Kidney (tissue), 14 donors: ENCODE measurements around the gene LENG1. TPM values are rescaled to one million over a fixed set of nuclear protein-coding genes. Genes with fewer than 3 reads are reported as not detected.

Source experiments
- DNase-seq, 5 donors: peaks; one replicate each; pipeline ENCODE4 v3.0.0-alpha.2; 2013 to 2020
- FAIRE-seq: peaks from 2 replicates; lab custom pipeline; 2012; peaks lifted over from hg19 to GRCh38; lab: Jason Lieb, UNC
- H3K27ac ChIP-seq, 2 donors: one replicate each; pipeline ENCODE4 v1.7.0; 2013; ENCODE audit warnings: low read depth in 2 of 2, low read length in 2 of 2, inconsistent platforms in 1 of 2
- H3K27me3 ChIP-seq: one replicate; pipeline ENCODE4 v1.7.1; 2013; ENCODE audit warnings: low read length, inconsistent platforms; ENCODE audit not compliant: control insufficient read depth, insufficient read depth
- H3K36me3 ChIP-seq, 3 donors: one replicate each; pipeline versions ENCODE4 v1.7.0 to v1.7.1; 2013; ENCODE audit warnings: low read length in 3 of 3, control low read depth in 1 of 3, inconsistent platforms in 1 of 3; ENCODE audit not compliant: insufficient read depth in 3 of 3, control insufficient read depth in 2 of 3
- H3K4me1 ChIP-seq, 3 donors: one replicate each; pipeline versions ENCODE4 v1.7.0 to v1.7.1; 2013; ENCODE audit warnings: low read length in 3 of 3, inconsistent platforms in 1 of 3, low read depth in 1 of 3; ENCODE audit not compliant: control insufficient read depth in 2 of 3, insufficient read depth in 2 of 3
- H3K4me3 ChIP-seq, 3 donors: one replicate each; pipeline versions ENCODE4 v1.7.0 to v1.8.1; 2013; ENCODE audit warnings: low read length in 3 of 3, control low read depth in 1 of 3, inconsistent platforms in 1 of 3
- H3K9ac ChIP-seq, 3 donors: one replicate each; pipeline versions ENCODE4 v1.7.0 to v1.7.1; 2013; ENCODE audit warnings: low read length in 3 of 3, control low read depth in 1 of 3, inconsistent platforms in 1 of 3
- H3K9me3 ChIP-seq, 3 donors: one replicate each; pipeline versions ENCODE4 v1.7.0 to v1.7.1; 2013; ENCODE audit warnings: low read length in 3 of 3, control low read depth in 1 of 3, inconsistent platforms in 1 of 3; ENCODE audit not compliant: control insufficient read depth in 2 of 3, insufficient read depth in 1 of 3
- intact Hi-C: fragments of 100-400 bp; cut with DNase I; formaldehyde crosslinking; loops from one replicate; pipeline ENCODE4 v1.11.1; 2022
- polyA plus RNA-seq: library from polyadenylated mRNA; stranded (reverse); fragments of 350-450 nt; fragmentation: Illumina TruSeq; extraction: RNeasy Lipid Tissue Mini Kit (QIAGEN cat#74804); gene quantifications from one replicate; pipeline ENCODE4 v1.2.3, GENCODE V29; 2014; ENCODE audit warnings: low read depth, low replicate concordance; ENCODE audit not compliant: insufficient read depth
- total RNA-seq: library from RNA; stranded (reverse); fragmentation: NEBNext Ultra II Directional; extraction: Animal tissue kit (Norgen Biotek cat#: 25700); gene quantifications from one replicate; pipeline ENCODE4 v1.2.1, GENCODE V29; 2021
- TF ChIP-seq, protein P1 (sequence below): IDR thresholded peaks from 3 replicates; pipeline ENCODE4 v1.5.1; 2012; ENCODE audit warnings: mild to moderate bottlenecking, moderate library complexity, borderline replicate concordance; ENCODE audit not compliant: insufficient read depth; ENCODE audit errors: extremely low read depth
- donor health status: control.
- donor health status: control.
- donor health status: control.
- donor health status: control.
- donor health status: control.
- donor health status: DM: yes; HTN: yes; CAD: no.
- donor health status: Normal renal cell carcinoma (clear cell type).

The LENG1 gene
- total and polyA plus RNA-seq, 2 donors from 2014 or later: 8.0 to 12.2 TPM

GRCh38 chr19:54189735-54190502 lies 30.4 kb upstream of the LENG1 start:
- intact Hi-C loops: no loop called here
- TF ChIP-seq, protein P1, sequence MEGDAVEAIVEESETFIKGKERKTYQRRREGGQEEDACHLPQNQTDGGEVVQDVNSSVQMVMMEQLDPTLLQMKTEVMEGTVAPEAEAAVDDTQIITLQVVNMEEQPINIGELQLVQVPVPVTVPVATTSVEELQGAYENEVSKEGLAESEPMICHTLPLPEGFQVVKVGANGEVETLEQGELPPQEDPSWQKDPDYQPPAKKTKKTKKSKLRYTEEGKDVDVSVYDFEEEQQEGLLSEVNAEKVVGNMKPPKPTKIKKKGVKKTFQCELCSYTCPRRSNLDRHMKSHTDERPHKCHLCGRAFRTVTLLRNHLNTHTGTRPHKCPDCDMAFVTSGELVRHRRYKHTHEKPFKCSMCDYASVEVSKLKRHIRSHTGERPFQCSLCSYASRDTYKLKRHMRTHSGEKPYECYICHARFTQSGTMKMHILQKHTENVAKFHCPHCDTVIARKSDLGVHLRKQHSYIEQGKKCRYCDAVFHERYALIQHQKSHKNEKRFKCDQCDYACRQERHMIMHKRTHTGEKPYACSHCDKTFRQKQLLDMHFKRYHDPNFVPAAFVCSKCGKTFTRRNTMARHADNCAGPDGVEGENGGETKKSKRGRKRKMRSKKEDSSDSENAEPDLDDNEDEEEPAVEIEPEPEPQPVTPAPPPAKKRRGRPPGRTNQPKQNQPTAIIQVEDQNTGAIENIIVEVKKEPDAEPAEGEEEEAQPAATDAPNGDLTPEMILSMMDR: no peak
- no peaks in the 10 kb centered on the region for H3K27me3 ChIP-seq
- H3K4me1 ChIP-seq: peaks cover 0 to 15% (median 13%) of the 10 kb centered on the region in 3 donors
- FAIRE-seq (peak; percentile 99), DNase-seq (peak; percentile 100)
- H3K9ac ChIP-seq: peak overlapping the region; percentile 70 to 84 (median 71)
- H3K27ac ChIP-seq: peak overlapping the region; percentile 100
- peak overlapping the region; percentile 79 to 85 (median 84) for H3K4me3 ChIP-seq
- H3K9me3 ChIP-seq: no peaks in the 10 kb centered on the region
- H3K36me3 ChIP-seq: peaks cover 2 to 8% (median 4%) of the 10 kb centered on the region in 3 donors

DNA sequence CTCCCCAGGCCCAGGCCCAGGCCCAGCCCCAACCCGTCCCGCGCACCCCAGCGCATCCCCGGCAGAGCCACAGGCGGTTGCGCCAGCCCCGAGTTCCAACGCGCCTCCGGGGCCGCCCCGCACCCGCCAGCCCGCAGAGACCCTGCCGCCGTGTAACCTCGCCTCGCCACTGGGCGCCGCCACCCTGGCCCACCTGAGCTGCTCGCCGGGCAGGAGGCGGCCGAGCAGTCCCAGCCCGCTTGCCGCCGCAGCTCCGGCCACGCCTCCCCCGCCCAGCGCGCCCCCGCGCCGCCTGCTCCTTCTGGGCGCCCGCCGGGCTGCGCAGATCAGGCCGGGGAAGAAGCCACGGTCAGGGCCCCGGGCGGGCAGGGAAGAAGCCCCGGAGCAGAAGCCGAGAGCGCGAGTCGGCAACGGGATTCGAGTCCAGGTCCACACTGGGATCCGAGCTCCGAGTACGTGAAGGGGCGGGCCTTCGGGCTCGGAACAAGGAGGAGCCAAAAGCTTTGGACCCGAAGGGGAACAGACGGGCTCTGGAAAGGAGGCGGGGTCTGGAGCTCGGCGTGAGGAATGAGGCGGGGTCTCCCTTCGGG lies 29.7 kb upstream of the LENG1 start, which contains the start of gene MBOAT7:
TSS of gene MBOAT7 (minus strand) at position 436 of the 590 bp plus-strand sequence. CDS start 1,072 bp downstream, outside the sequence.
- DNase-seq: no peak
- intact Hi-C loops: no loop called here
- H3K27me3 ChIP-seq: no peaks in the 10 kb centered on the region

GRCh38 chr19:54188215-54188871 lies 28.8 kb upstream of the LENG1 start:
- FAIRE-seq: no peak

More for the DNA sequence above, 29.7 kb upstream of the LENG1 start, which contains the start of gene MBOAT7:
- peak within 1 kb of the TSS; percentile 79 to 85 (median 84) for H3K4me3 ChIP-seq
- peaks cover 0 to 15% (median 13%) of the 10 kb centered on the region in 3 donors for H3K4me1 ChIP-seq
- peak within 1 kb of the TSS; percentile 100 for H3K27ac ChIP-seq
- FAIRE-seq: no peak
- TF ChIP-seq, protein P1: peak; percentile 41
- no peaks in the 10 kb centered on the region for H3K9me3 ChIP-seq
- H3K9ac ChIP-seq: peak within 1 kb of the TSS; percentile 70 to 84 (median 72)
- H3K36me3 ChIP-seq: peaks cover 2 to 8% (median 4%) of the 10 kb centered on the region in 3 donors

More at GRCh38 chr19:54188215-54188871, 28.8 kb upstream of the LENG1 start:
- intact Hi-C loops: no loop called here
- TF ChIP-seq, protein P1: no peak
- Histone ChIP-seq H3K9me3 (no peaks in the 10 kb centered on the region), H3K27ac (peak overlapping the region in 1 of 2 donors; percentile 34), H3K4me1 (peaks cover 0 to 15% (median 13%) of the 10 kb centered on the region in 3 donors), H3K4me3 (peak overlapping the region; percentile 42 to 79 (median 47)), H3K36me3 (peaks cover 2 to 4% (median 2%) of the 10 kb centered on the region in 3 donors), H3K9ac (peak overlapping the region in 2 of 3 donors; percentile 72 to 84), H3K27me3 (no peaks in the 10 kb centered on the region)
- DNase-seq: peak in 3 of 5 donors; percentile 26 to 79 (median 75)
